D341Med (cell line): Measurements from ENCODE around the gene SLC8A3.
A peak's percentile ranks its signal among the peaks of the same experiment; 100 is the strongest.

Source experiments
- DNase-seq: peaks from one replicate; pipeline ENCODE4 v3.0.0; 2012; ENCODE audit warnings: low spot score

The SLC8A3 gene

GRCh38 chr14:70021548-70022220 is 167.1 kb downstream of the SLC8A3 start:
- DNase-seq: no peak

- no peak for DNase-seq
Observed at GRCh38 chr14:70020352-70021170, 168.2 kb downstream of the SLC8A3 start.

GRCh38 chr14:70019695-70020094 is 169.1 kb downstream of the SLC8A3 start:
- DNase-seq: no peak

DNA sequence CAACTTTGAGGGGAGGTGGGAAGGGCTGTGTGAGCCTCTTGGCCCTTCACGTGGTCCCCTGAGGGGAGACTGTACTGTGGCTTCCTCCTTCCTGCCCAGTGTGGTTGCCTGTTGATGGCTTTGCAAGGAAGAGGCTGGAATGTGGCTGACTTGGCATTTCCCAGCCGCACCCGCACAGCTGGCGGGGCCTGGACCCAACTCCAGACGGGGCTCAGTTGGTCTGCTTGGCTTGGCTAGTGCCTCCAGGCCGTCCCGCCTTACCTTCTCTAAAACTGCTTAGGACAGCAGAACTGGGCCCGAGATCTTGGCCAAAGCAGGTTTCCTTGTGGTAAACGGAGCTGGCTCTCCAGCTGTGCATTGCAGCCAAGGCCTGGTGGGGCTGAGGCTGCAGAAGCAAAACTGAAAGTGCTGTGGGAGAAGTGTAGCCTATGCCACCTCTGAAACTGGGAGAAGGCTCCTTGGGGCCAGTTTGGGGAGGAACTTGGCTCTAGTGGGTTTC is 170.0 kb downstream of the SLC8A3 start:
- no peak for DNase-seq

DNA sequence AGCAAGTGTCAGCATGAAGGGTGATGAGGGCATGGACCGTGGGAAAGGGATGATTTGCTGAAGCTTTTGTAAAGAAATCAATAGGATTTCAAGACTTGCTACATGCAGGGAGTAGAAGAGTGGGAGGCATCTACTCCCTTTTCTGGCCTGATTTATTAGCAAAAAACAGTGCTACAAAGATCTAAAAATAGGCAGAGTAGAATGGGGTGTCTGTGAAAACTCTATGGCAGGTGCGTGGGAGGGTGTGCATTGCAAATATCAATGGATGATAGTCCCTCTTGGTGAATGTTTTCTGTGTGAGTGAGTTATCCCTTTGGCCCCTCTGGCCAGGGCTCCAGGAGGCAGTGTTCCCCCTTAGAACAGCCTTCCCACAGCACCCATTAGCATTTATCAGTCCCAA is 170.5 kb downstream of the SLC8A3 start:
- no peak for DNase-seq

- no peak for DNase-seq
Observed at GRCh38 chr14:70014406-70015095, 174.2 kb downstream of the SLC8A3 start.

DNA sequence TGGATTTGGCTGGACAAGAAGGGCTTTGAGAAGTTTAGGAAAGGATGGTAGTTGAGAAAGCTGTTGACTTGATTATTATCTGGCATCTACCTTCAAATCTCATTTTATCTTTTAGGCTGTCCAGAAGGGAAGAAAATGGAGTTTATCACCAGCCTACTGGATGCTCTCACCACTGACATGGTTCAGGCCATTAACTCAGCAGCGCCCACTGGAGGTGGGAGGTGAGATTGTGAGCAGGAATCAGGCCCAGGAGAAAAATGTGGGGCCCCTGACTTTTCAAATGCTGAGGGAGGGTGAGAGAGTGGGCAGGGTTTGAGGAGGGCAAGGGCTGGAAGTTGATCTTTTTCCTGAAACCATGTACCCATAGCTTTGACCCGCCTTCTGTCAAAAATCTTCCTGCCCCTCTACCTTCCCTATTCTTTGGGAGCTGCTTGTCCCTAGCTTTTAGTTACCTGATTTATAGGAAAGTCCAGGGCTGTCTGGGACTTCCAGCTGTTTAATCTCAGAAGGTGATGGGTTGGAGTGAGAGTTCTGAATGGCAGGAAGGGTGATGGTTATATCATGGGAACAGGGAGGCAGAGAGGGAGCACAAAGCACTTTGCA is 175.4 kb downstream of the SLC8A3 start:
- peak; percentile 63 for DNase-seq

DNA sequence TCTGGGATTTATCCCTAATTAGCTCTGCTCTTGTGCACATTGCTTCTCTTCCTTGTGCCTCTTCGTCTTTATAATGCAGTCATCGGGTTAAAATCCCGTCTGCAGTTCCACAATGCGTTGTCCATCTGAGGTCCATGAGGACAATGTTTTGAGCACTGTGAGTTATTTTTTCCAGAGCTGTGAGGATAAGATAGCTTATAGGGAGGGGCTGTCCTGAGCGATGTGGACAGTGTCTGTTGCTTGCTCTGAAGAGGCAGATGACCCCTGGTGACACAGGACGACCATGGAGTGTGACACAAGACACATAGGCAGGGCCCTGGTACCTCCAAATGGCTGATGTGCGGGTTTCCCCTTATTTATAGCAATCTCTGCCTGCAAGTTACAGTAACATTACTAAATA is 177.0 kb downstream of the SLC8A3 start:
- no peak for DNase-seq

- no peak for DNase-seq
Observed at GRCh38 chr14:70011098-70011497, 177.7 kb downstream of the SLC8A3 start.

- DNase-seq: no peak
Observed at GRCh38 chr14:70009961-70010360, 178.8 kb downstream of the SLC8A3 start.

GRCh38 chr14:70008284-70009262 is 180.2 kb downstream of the SLC8A3 start:
- no peak for DNase-seq

DNA sequence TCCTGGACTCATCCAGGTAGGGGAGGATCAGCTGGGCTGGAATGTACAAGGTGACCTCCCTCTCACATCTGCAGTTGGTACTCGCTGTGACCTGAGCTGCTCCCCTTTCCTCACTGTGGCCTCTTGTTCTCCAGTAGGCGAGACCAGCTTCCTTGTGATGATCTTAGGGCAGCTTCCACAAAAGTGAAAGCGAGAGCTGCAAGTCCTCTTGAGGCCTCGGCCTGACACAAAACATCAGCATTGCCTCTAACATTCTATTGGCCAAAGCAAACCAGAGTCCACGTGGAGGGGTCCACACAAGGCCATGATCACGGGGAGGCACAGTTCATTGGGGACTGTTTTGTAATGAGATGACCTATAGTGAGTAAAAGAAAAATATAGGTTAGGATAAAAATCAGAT is 182.1 kb downstream of the SLC8A3 start:
- no peak for DNase-seq

- DNase-seq: peak; percentile 50
Observed at GRCh38 chr14:70005281-70005805, 183.4 kb downstream of the SLC8A3 start.

- DNase-seq: no peak
Observed at GRCh38 chr14:70004791-70005190, 184.0 kb downstream of the SLC8A3 start.

GRCh38 chr14:70002589-70003346 is 186.0 kb downstream of the SLC8A3 start:
- no peak for DNase-seq

GRCh38 chr14:70000601-70001000 is 188.2 kb downstream of the SLC8A3 start:
- no peak for DNase-seq

GRCh38 chr14:69999261-69999674 is 189.5 kb downstream of the SLC8A3 start:
- no peak for DNase-seq

DNA sequence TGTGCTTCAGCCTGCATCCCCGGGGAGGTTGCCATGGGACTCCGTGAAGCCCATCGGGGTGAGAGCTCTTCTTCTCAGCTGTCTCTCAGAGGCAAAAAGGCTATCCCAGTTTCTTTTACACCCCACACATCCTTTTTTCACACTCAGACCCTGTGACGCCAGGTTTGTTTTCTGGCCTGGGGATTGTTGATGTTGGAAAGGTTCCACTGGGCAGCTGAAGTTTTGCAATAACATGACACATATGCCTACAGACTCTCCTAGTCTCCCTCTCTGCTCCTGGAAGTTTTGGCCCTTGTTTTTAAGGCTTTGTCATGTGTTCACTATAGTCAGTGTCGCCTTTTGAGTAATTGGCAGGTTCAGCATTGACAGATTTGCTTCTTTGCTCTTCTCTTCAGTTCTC is 190.9 kb downstream of the SLC8A3 start:
- no peak for DNase-seq

- DNase-seq: no peak
Observed at GRCh38 chr14:69996216-69996615, 192.5 kb downstream of the SLC8A3 start.
